WTC11 (cell line): ENCODE measurements around the gene ARCN1. TPM values are rescaled to one million over a fixed set of nuclear protein-coding genes. Genes with fewer than 3 reads are reported as not detected.
"Not testable (repeated sequence)": the region's sequence is repeated elsewhere in the genome, so short reads cannot be mapped to it uniquely, and the experiment has no call there.

Experiments used
- ATAC-seq: fragments of 200-7000 bp; cut with Tn5 transposase; 2 replicates; pipeline ENCODE4 v1.10.0; 2021; ENCODE audit warnings: mild to moderate bottlenecking, moderate library complexity
- CTCF ChIA-PET: fragments of 300-600 bp; sonication (Branson Sonifier 250); formaldehyde crosslinking; loops from one replicate; lab custom pipeline; 2021; ENCODE audit warnings: antibody characterized with exemption; lab: Charles Lee
- POLR2A ChIA-PET: fragments of 350-600 bp; sonication (Branson Sonifier 250); formaldehyde crosslinking; loops from one replicate; lab custom pipeline; 2021; ENCODE audit warnings: antibody characterized with exemption; lab: Charles Lee
- DNase-seq: peaks from one replicate; pipeline ENCODE4 v3.0.0; 2021; ENCODE audit warnings: low spot score
- H3K27ac Mint-ChIP-seq: 2 replicates; pipeline ENCODE4 v1.8.0; 2021; ENCODE audit warnings: mixed read lengths
- H3K27me3 Mint-ChIP-seq: 2 replicates; pipeline ENCODE4 v1.8.0; 2021; ENCODE audit warnings: low read depth, mild to moderate bottlenecking, moderate library complexity, mixed read lengths
- H3K36me3 Mint-ChIP-seq: 2 replicates; pipeline ENCODE4 v1.8.0; 2021; ENCODE audit warnings: mixed read lengths
- H3K4me1 Mint-ChIP-seq: 2 replicates; pipeline ENCODE4 v1.8.0; 2022; ENCODE audit warnings: mixed read lengths
- H3K4me3 Mint-ChIP-seq: 2 replicates; pipeline ENCODE4 v1.8.0; 2021; ENCODE audit warnings: mild to moderate bottlenecking, moderate library complexity, mixed read lengths
- H3K9me3 Mint-ChIP-seq: 2 replicates; pipeline ENCODE4 v1.8.0; 2021; ENCODE audit warnings: mixed read lengths
- AR ChIP-seq: fragments of 250-450 bp; sonication (Bioruptor Pico); IDR thresholded peaks from 2 replicates; pipeline ENCODE4 v1.9.0; 2021; ENCODE audit warnings: mild to moderate bottlenecking
- FOXJ3 ChIP-seq: sonication (generic); formaldehyde crosslinking; IDR thresholded peaks from 2 replicates; pipeline ENCODE4 v1.9.0; 2021; ENCODE audit warnings: missing genetic modification reagents, mild to moderate bottlenecking, borderline replicate concordance
- GABPB1 ChIP-seq: sonication (generic); formaldehyde crosslinking; IDR thresholded peaks from 2 replicates; pipeline ENCODE4 v1.8.1; 2023; ENCODE audit warnings: mild to moderate bottlenecking, missing genetic modification reagents
- GTF2I ChIP-seq: fragments of 250-450 bp; sonication (Bioruptor Pico); conservative IDR thresholded peaks from 2 replicates; pipeline ENCODE4 v1.4.0; 2021; ENCODE audit warnings: mild to moderate bottlenecking
- MLX ChIP-seq: sonication (generic); formaldehyde crosslinking; IDR thresholded peaks from 2 replicates; pipeline ENCODE4 v1.8.1; 2023; ENCODE audit warnings: mild to moderate bottlenecking, missing genetic modification reagents, moderate library complexity
- SOX15 ChIP-seq: fragments of 250-450 bp; sonication (Bioruptor Pico); IDR thresholded peaks from 2 replicates; pipeline ENCODE4 v1.9.0; 2021; ENCODE audit warnings: mild to moderate bottlenecking
- USF2 ChIP-seq: sonication (generic); formaldehyde crosslinking; IDR thresholded peaks from 2 replicates; pipeline ENCODE4 v1.8.1; 2023; ENCODE audit warnings: mild to moderate bottlenecking, missing genetic modification reagents, moderate library complexity
- ZNF121 ChIP-seq: sonication (generic); formaldehyde crosslinking; IDR thresholded peaks from 2 replicates; pipeline ENCODE4 v1.8.0; 2023; ENCODE audit warnings: missing genetic modification reagents
- ZNF396 ChIP-seq: fragments of 250-450 bp; sonication (Bioruptor Pico); IDR thresholded peaks from 2 replicates; pipeline ENCODE4 v1.8.0; 2021; ENCODE audit warnings: mild to moderate bottlenecking, moderate library complexity, borderline replicate concordance
- total RNA-seq: library from RNA; stranded (reverse); gene quantifications from 3 replicates; pipeline ENCODE4 v1.2.3, GENCODE V29; 2021

Gene ARCN1
- total RNA-seq, 1 experiment from 2014 or later = 154 TPM

GRCh38 chr11:118570787-118571186, 1.4 kb upstream of the ARCN1 start:
- Mint-ChIP-seq H3K36me3 (no peaks in the 10 kb centered on the region; the same call in 1 of the 2 replicates), H3K9me3 (no peaks in the 10 kb centered on the region), H3K4me3 (no peak overlapping the region), H3K4me1 (peaks cover 19% of the 10 kb centered on the region), H3K27ac (no peak overlapping the region), H3K27me3 (no peaks in the 10 kb centered on the region; the same call in 1 of the 2 replicates)
- ChIA-PET POLR2A (no interaction called here), CTCF (no interaction called here)
- TF ChIP-seq SOX15 (CRISPR knock-in tag) = no peak
- ATAC-seq (no peak), DNase-seq (no peak)

- CTCF ChIA-PET, DNase-seq, H3K27me3 Mint-ChIP-seq, H3K36me3 Mint-ChIP-seq, H3K9me3 Mint-ChIP-seq: not testable (repeated sequence)
- 0 out of 2 replicates have a peak, but pooled peaks have one; percentile 24 for TF ChIP-seq GABPB1
- peak overlapping the region; percentile 92 for H3K4me3 Mint-ChIP-seq
- peaks cover 21% of the 10 kb centered on the region for H3K4me1 Mint-ChIP-seq
- ATAC-seq = peak; percentile 19
- POLR2A ChIA-PET = interaction anchor here (1.5 kb wide), 1 partner anchor 64 kb away, joined by 8 read pairs; no protein-coding TSS in a partner anchor
- 0 out of 2 replicates have a peak overlapping the region, but pooled peaks have one; percentile 10 for H3K27ac Mint-ChIP-seq
Observed at GRCh38 chr11:118571701-118572060, 528 bp upstream of the ARCN1 start.

GRCh38 chr11:118572981-118573550, 857 bp downstream of the ARCN1 start:
- POLR2A ChIA-PET = interaction anchor here (1.5 kb wide), 1 partner anchor 62 kb away, joined by 8 read pairs; no protein-coding TSS in a partner anchor
- H3K9me3 Mint-ChIP-seq = no peaks in the 10 kb centered on the region
- no peaks in the 10 kb centered on the region; the same call in 1 of the 2 replicates for H3K27me3 Mint-ChIP-seq
- ATAC-seq = no peak
- peak overlapping the region; percentile 89 for H3K27ac Mint-ChIP-seq
- CTCF ChIA-PET = no interaction called here
- peak overlapping the region; percentile 92 for H3K4me3 Mint-ChIP-seq
- H3K4me1 Mint-ChIP-seq = peaks cover 21% of the 10 kb centered on the region
- DNase-seq = no peak
- TF ChIP-seq GTF2I (CRISPR knock-in tag) = no peak
- TF ChIP-seq AR (CRISPR knock-in tag) = no peak
- no peaks in the 10 kb centered on the region; the same call in 1 of the 2 replicates for H3K36me3 Mint-ChIP-seq

GRCh38 chr11:118574636-118575035, 2.4 kb downstream of the ARCN1 start:
- H3K27ac Mint-ChIP-seq = no peak overlapping the region
- TF ChIP-seq USF2 (CRISPR knock-in tag) (no peak), FOXJ3 (CRISPR knock-in tag) (no peak), MLX (no peak), ZNF121 (CRISPR knock-in tag) (peak; percentile 88), ZNF396 (CRISPR knock-in tag) (no peak)
- TF ChIP-seq, all 79 proteins: peak for 1
- DNase-seq = no peak
- CTCF ChIA-PET = no interaction called here
- peaks cover 21% of the 10 kb centered on the region for H3K4me1 Mint-ChIP-seq
- POLR2A ChIA-PET = no interaction called here
- no peaks in the 10 kb centered on the region; the same call in 1 of the 2 replicates for H3K27me3 Mint-ChIP-seq
- H3K36me3 Mint-ChIP-seq = no peaks in the 10 kb centered on the region; the same call in 1 of the 2 replicates
- ATAC-seq = no peak
- peak overlapping the region; percentile 48 for H3K4me3 Mint-ChIP-seq
- no peaks in the 10 kb centered on the region for H3K9me3 Mint-ChIP-seq

- H3K27ac Mint-ChIP-seq, H3K27me3 Mint-ChIP-seq, ATAC-seq, DNase-seq, CTCF ChIA-PET, POLR2A ChIA-PET, H3K4me3 Mint-ChIP-seq, H3K9me3 Mint-ChIP-seq: not testable (repeated sequence)
- peaks cover 21% of the 10 kb centered on the region for H3K4me1 Mint-ChIP-seq
- peaks cover 12% of the 10 kb centered on the region for H3K36me3 Mint-ChIP-seq
Observed at GRCh38 chr11:118577995-118578394, 5.8 kb downstream of the ARCN1 start.
